ENCODE data around the gene ACD.

Gene ACD

GRCh38 chr16:67647111-67647651, 12.9 kb downstream of the ACD start:
- DNase-seq, result no peak

- no peak for DNase-seq
Observed at GRCh38 chr16:67645397-67646121, 14.5 kb downstream of the ACD start.

GRCh38 chr16:67644038-67644437, 16.0 kb downstream of the ACD start:
- no peak for DNase-seq

GRCh38 chr16:67641779-67642708, 18.0 kb downstream of the ACD start:
- no peak for DNase-seq

GRCh38 chr16:67637625-67638024, 22.4 kb downstream of the ACD start:
- no peak for DNase-seq

GRCh38 chr16:67636713-67637112, 23.3 kb downstream of the ACD start:
- no peak for DNase-seq

- no peak for DNase-seq
Observed at GRCh38 chr16:67632415-67633172, 27.5 kb downstream of the ACD start.

- DNase-seq, result no peak
Observed at GRCh38 chr16:67628216-67628615, 31.8 kb downstream of the ACD start.

- DNase-seq, result peak in 1 of 2 donors; percentile 3
Observed at GRCh38 chr16:67613808-67614207, 46.3 kb downstream of the ACD start.

GRCh38 chr16:67608364-67608763, 51.7 kb downstream of the ACD start:
- DNase-seq, result peak; percentile 55 to 62
